HG03571 (cell line): ENCODE data around the gene LSM10.

Experiments
- ATAC-seq: cut with Tn5 transposase; IDR thresholded peaks from one replicate; pipeline ENCODE4 v1.9.1; 2021; ENCODE audit not compliant: unreplicated experiment

The LSM10 gene

GRCh38 chr1:36385410-36386264 lies 12.1 kb downstream of the LSM10 start, which contains the start of gene STK40:
Gene STK40, minus strand, starts transcription at chr1:36385924. Its CDS starts 24,592 bp downstream, at chr1:36361332.
- peak; percentile 76 for ATAC-seq

- no peak for ATAC-seq
Measured at GRCh38 chr1:36384542-36385409, 12.9 kb downstream of the LSM10 start.

DNA sequence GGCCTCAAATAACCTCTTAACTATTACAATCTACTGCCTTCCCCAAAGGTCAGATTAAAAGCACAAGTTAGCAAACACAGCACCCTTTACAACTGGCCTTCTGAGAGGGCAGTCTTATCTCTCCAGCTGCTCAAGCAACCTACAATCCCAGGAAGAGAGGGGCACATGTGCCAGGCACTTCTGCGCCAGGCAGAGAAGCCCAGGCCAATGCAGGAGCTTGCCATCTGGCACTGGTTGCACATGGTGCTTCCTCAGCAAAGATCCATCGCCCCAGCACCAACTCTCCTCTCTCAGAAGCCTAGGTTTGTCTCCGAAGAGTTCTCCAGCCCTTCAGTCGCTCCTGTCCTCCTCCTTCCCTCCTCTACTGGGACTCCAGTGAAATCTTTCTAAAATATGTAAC lies 14.5 kb downstream of the LSM10 start:
- no peak for ATAC-seq

- no peak for ATAC-seq
Measured at GRCh38 chr1:36382669-36383068, 15.0 kb downstream of the LSM10 start.

DNA sequence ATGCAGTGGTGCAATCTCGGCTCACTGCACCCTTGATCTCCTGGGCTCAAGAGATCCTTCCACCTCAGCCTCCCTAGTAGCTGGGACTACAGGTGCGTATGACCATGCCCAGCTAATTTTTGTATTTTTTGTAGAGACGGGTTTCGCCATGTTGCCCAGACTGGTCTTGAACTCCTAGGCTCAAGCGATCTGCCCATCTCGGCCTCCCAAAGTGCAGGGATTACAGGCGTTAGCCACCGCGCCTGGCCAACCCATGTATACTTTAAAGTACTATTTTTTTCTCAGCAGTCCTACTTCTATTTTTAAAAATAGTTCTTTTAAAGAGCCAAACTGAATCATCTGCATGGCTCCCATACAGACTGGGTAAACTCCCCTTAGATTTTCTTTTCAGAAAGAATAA lies 15.5 kb downstream of the LSM10 start:
- ATAC-seq, result no peak

- ATAC-seq, result no peak
Measured at GRCh38 chr1:36381405-36381804, 16.3 kb downstream of the LSM10 start.

DNA sequence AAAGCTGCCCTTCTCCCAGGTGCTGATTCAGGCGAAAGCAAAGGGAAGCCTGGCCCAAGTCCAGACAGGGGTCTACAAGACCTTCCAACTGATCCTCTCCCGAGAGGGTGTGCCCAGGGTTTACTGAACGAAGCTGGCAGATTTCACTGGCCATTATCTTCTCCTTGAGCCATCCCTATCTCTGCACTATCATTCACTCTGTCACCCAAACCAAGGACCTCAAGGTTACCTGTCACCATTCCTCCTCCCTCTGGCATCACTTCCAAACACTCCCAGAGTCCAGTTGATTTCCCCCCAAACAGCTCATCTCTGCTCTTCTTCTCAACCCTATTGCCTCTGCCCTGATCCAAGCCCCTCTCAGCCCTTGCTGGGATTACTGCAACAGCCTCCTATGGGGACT lies 16.9 kb downstream of the LSM10 start:
- no peak for ATAC-seq

- no peak for ATAC-seq
Measured at GRCh38 chr1:36380143-36380619, 17.5 kb downstream of the LSM10 start.

DNA sequence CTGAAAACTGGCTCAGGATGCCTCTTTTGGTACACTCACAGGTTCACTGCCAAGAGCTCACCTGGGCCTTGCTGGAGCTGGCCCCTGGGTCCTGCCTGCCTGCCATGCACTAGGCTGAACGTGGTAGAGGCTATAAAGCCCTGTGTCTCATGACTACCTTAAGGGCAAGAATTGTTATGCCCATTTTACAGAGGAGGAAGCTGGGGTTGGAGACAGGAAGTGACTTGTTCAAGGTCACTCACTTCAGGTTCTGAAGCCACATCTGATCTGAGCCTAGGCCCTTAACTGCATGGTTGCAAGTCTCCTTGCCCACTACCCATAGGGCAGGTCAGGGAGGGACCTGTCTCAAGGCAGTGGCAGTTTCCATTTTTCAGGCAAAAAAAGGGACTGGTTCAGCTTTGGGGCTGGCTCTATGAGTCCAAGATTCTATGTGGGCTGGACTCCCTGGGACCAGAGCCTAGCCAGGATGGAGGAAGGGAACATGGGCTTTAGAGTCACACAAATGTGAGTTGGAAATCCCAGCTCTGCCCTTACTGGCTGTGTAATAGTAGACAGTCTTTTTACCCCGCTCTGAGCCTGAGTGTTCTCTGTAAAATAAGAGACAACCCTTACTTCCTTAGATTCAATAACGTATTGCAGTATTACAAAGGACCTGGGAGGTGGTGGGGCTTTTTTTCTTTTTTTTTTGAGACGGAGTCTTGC lies 19.8 kb downstream of the LSM10 start:
- ATAC-seq, result no peak

DNA sequence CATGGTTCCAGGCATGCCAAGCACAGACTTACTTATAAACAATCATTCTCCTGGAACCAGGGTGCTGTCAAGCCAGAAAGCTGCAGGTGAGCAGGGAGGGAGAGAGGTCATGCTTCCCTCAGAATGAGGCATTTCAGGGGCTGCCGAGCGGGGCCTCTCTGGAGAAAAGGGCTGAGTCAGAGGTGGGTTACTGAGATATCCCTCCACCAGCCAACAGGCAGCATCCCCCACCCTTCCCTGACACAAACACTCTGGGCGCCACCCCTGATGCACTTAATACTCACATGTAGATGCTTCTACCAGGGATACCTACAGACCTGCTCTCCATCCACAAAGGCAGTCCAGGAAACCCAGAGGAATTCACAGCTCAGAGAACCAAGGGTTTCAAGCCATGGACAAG lies 25.1 kb downstream of the LSM10 start:
- ATAC-seq, result no peak

DNA sequence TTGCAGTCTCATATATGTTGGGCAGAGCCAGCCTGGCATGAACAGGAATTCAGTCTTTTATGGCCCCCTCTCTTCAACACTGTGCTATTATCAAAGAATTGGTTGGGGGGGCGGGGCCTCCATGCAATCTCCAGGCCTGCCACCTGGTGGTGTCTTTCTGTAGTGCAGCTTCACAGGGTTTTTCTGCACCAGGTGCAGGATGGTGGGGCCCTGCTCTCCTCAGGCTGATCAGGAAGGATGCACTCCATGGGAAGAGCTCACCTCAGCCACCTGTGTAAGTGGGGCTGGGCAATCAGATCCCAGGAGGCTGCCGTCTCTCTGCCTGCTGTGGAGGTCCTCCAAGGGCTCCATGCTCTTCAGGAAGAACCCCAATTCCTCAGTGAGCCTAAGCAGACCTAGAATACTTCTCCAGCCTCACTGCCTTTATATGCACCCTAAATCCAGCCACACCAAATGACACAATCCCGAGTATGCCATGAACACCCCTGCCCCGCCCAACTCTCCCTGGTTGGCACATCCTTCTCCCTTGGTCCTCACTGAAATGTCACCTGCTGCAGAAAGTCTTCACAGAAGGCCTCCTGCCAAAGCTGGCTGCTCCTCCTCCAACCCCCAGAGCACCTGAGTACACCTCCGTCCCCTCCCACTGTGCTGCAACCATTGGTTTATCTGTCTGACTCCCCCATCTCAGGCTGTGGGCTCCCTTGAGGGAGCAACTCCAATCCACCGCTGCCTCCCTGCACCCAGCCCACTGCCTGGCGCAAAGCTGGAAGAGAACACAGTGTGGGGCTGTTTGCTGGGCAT lies 28.4 kb downstream of the LSM10 start:
- ATAC-seq, result no peak

GRCh38 chr1:36367798-36368197 lies 29.9 kb downstream of the LSM10 start:
- ATAC-seq, result no peak

- no peak for ATAC-seq
Measured at GRCh38 chr1:36367066-36367465, 30.6 kb downstream of the LSM10 start.

GRCh38 chr1:36366091-36366661 lies 31.5 kb downstream of the LSM10 start:
- no peak for ATAC-seq

DNA sequence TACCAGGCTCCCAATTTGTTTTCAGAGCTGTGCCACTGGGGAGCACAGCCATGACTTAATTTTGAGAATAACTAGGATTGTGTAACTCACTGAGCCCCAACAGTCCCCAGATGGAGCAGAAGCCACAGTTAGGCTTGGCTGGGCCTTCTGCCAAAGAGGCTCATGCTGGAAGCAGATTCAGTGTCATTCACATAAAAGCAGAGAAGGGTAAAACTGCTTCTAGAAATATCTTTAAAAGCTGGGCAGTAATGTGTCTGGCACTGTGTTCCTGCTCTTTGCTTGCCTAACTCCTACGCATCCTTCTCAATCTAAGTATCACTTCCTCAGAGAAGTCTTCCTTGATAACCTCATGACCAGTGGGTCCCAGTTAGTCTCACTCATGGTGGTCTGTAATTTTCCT lies 32.3 kb downstream of the LSM10 start:
- no peak for ATAC-seq

DNA sequence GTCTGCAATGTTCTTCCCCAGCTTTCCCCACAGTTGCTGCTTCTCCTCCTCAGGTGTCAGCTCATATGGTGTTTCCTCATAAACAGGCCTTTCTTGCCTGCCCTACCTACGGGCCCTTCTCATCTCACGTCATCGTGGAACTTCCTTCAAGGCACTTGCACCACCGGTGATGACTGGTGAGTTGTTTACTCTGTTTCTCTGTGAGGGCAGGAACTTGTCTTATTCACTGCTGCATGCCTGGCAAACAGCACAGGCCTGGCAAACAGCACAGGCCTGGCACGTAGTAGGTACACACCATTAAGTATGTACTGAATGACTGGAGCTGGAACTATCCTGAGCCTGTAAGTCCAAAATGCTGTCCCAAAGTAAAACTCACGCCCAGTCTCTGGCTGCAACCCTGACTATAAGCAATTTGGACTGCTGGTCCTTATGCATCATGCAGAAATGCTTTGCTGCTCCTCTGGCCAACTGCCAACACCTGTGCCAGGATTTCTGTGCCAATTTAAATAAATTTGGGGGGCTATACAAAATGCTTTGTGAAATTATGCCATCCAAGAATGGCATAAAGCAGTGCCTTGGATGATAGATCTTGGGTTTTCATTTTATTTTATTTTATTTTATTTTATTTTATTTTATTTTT lies 37.7 kb downstream of the LSM10 start:
- no peak for ATAC-seq

DNA sequence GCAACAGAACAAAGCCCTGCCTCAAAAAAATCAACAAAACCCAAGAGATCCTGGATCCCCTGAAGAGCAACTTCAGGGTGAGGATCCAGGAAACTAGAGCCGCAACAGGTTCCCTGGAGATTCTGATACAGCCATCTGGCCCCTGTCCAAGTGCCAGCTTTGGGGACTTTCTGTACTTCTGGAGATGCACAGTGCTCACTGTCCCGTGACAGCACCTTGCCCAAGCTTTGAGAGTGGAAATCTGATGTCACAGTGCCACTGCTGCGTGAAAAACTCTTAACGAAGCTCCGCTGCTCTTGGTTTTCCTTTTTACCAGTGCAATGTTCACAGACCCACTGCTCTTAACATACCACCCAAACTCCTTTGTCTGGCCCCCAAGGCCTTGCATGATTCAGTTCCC lies 38.3 kb downstream of the LSM10 start:
- no peak for ATAC-seq

- ATAC-seq, result no peak
Measured at GRCh38 chr1:36358514-36359084, 39.1 kb downstream of the LSM10 start.

GRCh38 chr1:36355811-36356210 lies 41.9 kb downstream of the LSM10 start:
- ATAC-seq, result no peak
